HepG2 (cell line): ENCODE measurements around the gene RPS5. TPM values are rescaled to one million over a fixed set of nuclear protein-coding genes. Genes with fewer than 3 reads are reported as not detected.

Experiments
- FOXC1 ChIP-seq: sonication (generic); formaldehyde crosslinking; IDR thresholded peaks from 2 replicates; pipeline ENCODE4 v1.8.0; 2022; ENCODE audit warnings: mild to moderate bottlenecking, missing genetic modification reagents, borderline replicate concordance
- NPAS2 ChIP-seq: sonication (generic); formaldehyde crosslinking; IDR thresholded peaks from 2 replicates; pipeline ENCODE4 v1.8.0; 2022; ENCODE audit warnings: mild to moderate bottlenecking, missing genetic modification reagents, borderline replicate concordance
- RFXAP ChIP-seq: sonication (generic); formaldehyde crosslinking; IDR thresholded peaks from 2 replicates; pipeline ENCODE4 v1.4.0; 2020; ENCODE audit warnings: missing genetic modification reagents, borderline replicate concordance
- SKI ChIP-seq: fragments of 450-650 bp; IDR thresholded peaks from one replicate; pipeline ENCODE4 v1.6.1; 2018; ENCODE audit warnings: mild to moderate bottlenecking; ENCODE audit not compliant: partially characterized antibody
- SOX5 ChIP-seq: IDR thresholded peaks from 2 replicates; pipeline ENCODE4 v1.6.1; 2016; ENCODE audit warnings: borderline replicate concordance
- SP4 ChIP-seq: sonication (generic); formaldehyde crosslinking; IDR thresholded peaks from 2 replicates; pipeline ENCODE4 v1.8.1; 2023; ENCODE audit warnings: mild to moderate bottlenecking, missing genetic modification reagents
- TFDP1 ChIP-seq: IDR thresholded peaks from 2 replicates; pipeline ENCODE4 v1.6.1; 2016; ENCODE audit warnings: missing compliant biosample characterization, missing genetic modification reagents, borderline replicate concordance
- TRIM24 ChIP-seq: sonication (generic); formaldehyde crosslinking; IDR thresholded peaks from 2 replicates; pipeline ENCODE4 v1.8.0; 2022; ENCODE audit warnings: mild to moderate bottlenecking, missing genetic modification reagents
- ZKSCAN1 ChIP-seq: fragments of 150-350 bp; IDR thresholded peaks from 2 replicates; pipeline ENCODE4 v1.6.1; 2014; ENCODE audit warnings: low read length
- ZNF441 ChIP-seq: sonication (generic); formaldehyde crosslinking; IDR thresholded peaks from 2 replicates; pipeline ENCODE4 v1.7.0; 2021; ENCODE audit warnings: missing genetic modification reagents, borderline replicate concordance
- ZNF629 ChIP-seq: sonication (generic); formaldehyde crosslinking; conservative IDR thresholded peaks from 2 replicates; pipeline ENCODE4 v1.5.0; 2020; ENCODE audit warnings: missing genetic modification reagents
- ZNF713 ChIP-seq: sonication (generic); formaldehyde crosslinking; IDR thresholded peaks from 2 replicates; pipeline ENCODE4 v1.4.0; 2020; ENCODE audit warnings: mild to moderate bottlenecking, missing genetic modification reagents
- ZNF772 ChIP-seq: sonication (generic); formaldehyde crosslinking; IDR thresholded peaks from 2 replicates; pipeline ENCODE4 v1.5.0; 2020; ENCODE audit warnings: mild to moderate bottlenecking, missing genetic modification reagents
- ZNF83 ChIP-seq: sonication (generic); formaldehyde crosslinking; IDR thresholded peaks from 2 replicates; pipeline ENCODE4 v1.4.0; 2020; ENCODE audit warnings: missing genetic modification reagents, mild to moderate bottlenecking, borderline replicate concordance
- polyA plus RNA-seq, 8 experiments: library from polyadenylated mRNA; depleted of rRNA in 3 of 8; stranded (reverse) in 7 of 8; unstranded in 1 of 8; fragments of >200 nt; fragmentation: Illumina TruSeq in 4 of 8; extraction: Trizol in 4 of 8; gene quantifications; 2 replicates each; pipeline versions ENCODE4 v1.2.1 to v1.2.3, GENCODE V29; 2011 to 2016; ENCODE audit warnings: low read depth in 4 of 8, missing spikeins in 1 of 8, mixed read lengths in 1 of 8; ENCODE audit not compliant: insufficient read depth in 1 of 8
- total RNA-seq, 5 experiments: library from RNA; depleted of rRNA; stranded (reverse); fragments of >200 nt; fragmentation: Illumina TruSeq; extraction: Trizol; gene quantifications; 2 replicates each; pipeline ENCODE4 v1.2.3, GENCODE V29; 2016; ENCODE audit warnings: low read depth in 1 of 5
- TF ChIP-seq, protein P1 (sequence below): sonication (generic); formaldehyde crosslinking; IDR thresholded peaks from 2 replicates; pipeline ENCODE4 v1.4.0; 2020; ENCODE audit warnings: missing genetic modification reagents
- TF ChIP-seq, protein P2 (sequence below): sonication (generic); formaldehyde crosslinking; IDR thresholded peaks from 2 replicates; pipeline ENCODE4 v1.5.1; 2020; ENCODE audit warnings: mild to moderate bottlenecking, missing genetic modification reagents, borderline replicate concordance
- TF ChIP-seq, protein P3 (sequence below): sonication (generic); formaldehyde crosslinking; IDR thresholded peaks from 2 replicates; pipeline ENCODE4 v1.4.0; 2020; ENCODE audit warnings: missing genetic modification reagents; ENCODE audit errors: not compliant biosample characterization

The RPS5 gene
- total and polyA plus RNA-seq, 2 of the 13 experiments (the other 11 are each of a cell fraction or from before 2014, with no cell fraction given) = 1,544 to 4,408 TPM

DNA sequence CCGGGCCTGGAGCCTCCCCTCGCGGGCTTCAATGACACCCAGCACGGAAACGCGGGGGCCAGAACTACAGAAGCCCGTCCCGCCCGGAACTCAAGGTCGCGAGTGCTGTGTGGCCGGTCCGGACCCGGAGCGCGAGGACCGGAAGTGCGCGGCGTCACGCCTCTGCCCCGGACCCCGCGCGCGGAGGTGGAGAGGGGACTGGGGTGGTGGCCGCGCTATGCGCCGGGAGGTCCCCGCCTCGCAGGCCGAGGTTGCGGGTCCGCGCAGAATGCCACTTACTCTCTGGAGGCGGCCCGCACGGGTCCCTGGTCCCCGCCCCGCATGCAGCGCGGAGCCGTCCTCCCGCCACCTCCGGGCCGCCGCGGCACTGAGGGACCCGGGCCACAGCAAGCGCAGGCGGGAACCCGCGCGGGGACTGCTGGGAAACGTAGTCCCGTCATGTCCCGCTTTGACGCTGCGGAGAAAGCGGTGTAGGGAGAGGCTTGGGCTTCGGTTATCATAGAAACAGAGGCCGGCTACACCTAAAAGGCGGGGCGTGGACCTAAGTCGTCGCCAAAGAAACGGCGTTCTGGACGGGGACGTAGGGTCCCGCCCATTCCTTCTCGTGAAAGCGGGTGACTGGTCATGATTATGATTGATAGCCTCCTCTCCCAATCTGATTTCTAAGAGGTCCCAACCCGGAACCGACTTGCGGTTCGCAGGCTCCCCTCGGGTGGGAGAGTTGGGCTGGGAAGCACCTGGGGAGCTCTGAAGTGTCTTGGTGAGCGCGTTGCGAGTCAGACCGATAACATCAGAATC, 6.2 kb upstream of the RPS5 start, which contains the start of gene ZNF837 (continued):
- peak; percentile 53; the same call in 1 of the 2 replicates for TF ChIP-seq ZNF629 (CRISPR knock-in tag)
- TF ChIP-seq SKI = peak; percentile 51
- peak; percentile 88 for TF ChIP-seq TFDP1 (CRISPR knock-in tag)
- TF ChIP-seq ZKSCAN1 = no peak
- TF ChIP-seq, protein P1, sequence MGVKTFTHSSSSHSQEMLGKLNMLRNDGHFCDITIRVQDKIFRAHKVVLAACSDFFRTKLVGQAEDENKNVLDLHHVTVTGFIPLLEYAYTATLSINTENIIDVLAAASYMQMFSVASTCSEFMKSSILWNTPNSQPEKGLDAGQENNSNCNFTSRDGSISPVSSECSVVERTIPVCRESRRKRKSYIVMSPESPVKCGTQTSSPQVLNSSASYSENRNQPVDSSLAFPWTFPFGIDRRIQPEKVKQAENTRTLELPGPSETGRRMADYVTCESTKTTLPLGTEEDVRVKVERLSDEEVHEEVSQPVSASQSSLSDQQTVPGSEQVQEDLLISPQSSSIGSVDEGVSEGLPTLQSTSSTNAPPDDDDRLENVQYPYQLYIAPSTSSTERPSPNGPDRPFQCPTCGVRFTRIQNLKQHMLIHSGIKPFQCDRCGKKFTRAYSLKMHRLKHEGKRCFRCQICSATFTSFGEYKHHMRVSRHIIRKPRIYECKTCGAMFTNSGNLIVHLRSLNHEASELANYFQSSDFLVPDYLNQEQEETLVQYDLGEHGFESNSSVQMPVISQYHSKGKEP (CRISPR knock-in tag) = no peak; the same call in 1 of the 2 replicates
- 0 out of 2 replicates have a peak, but pooled peaks have one; percentile 33 for TF ChIP-seq ZNF441 (CRISPR knock-in tag)
- TF ChIP-seq ZNF713 (CRISPR knock-in tag) = 0 out of 2 replicates have a peak, but pooled peaks have one; percentile 37
- peak; percentile 74 for TF ChIP-seq ZNF772
- peak; percentile 82 for TF ChIP-seq SP4 (CRISPR knock-in tag)
- TF ChIP-seq NPAS2 (CRISPR knock-in tag) = no peak
- TF ChIP-seq ZNF83 (CRISPR knock-in tag) = no peak
- peak; percentile 34 for TF ChIP-seq SOX5
- TF ChIP-seq RFXAP (CRISPR knock-in tag) = peak; percentile 71; the same call in 1 of the 2 replicates
- TF ChIP-seq, protein P2, sequence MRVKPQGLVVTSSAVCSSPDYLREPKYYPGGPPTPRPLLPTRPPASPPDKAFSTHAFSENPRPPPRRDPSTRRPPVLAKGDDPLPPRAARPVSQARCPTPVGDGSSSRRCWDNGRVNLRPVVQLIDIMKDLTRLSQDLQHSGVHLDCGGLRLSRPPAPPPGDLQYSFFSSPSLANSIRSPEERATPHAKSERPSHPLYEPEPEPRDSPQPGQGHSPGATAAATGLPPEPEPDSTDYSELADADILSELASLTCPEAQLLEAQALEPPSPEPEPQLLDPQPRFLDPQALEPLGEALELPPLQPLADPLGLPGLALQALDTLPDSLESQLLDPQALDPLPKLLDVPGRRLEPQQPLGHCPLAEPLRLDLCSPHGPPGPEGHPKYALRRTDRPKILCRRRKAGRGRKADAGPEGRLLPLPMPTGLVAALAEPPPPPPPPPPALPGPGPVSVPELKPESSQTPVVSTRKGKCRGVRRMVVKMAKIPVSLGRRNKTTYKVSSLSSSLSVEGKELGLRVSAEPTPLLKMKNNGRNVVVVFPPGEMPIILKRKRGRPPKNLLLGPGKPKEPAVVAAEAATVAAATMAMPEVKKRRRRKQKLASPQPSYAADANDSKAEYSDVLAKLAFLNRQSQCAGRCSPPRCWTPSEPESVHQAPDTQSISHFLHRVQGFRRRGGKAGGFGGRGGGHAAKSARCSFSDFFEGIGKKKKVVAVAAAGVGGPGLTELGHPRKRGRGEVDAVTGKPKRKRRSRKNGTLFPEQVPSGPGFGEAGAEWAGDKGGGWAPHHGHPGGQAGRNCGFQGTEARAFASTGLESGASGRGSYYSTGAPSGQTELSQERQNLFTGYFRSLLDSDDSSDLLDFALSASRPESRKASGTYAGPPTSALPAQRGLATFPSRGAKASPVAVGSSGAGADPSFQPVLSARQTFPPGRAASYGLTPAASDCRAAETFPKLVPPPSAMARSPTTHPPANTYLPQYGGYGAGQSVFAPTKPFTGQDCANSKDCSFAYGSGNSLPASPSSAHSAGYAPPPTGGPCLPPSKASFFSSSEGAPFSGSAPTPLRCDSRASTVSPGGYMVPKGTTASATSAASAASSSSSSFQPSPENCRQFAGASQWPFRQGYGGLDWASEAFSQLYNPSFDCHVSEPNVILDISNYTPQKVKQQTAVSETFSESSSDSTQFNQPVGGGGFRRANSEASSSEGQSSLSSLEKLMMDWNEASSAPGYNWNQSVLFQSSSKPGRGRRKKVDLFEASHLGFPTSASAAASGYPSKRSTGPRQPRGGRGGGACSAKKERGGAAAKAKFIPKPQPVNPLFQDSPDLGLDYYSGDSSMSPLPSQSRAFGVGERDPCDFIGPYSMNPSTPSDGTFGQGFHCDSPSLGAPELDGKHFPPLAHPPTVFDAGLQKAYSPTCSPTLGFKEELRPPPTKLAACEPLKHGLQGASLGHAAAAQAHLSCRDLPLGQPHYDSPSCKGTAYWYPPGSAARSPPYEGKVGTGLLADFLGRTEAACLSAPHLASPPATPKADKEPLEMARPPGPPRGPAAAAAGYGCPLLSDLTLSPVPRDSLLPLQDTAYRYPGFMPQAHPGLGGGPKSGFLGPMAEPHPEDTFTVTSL (CRISPR knock-in tag) = no peak
- TF ChIP-seq TRIM24 (CRISPR knock-in tag) = no peak
- TF ChIP-seq FOXC1 (CRISPR knock-in tag) = peak; percentile 87
- TF ChIP-seq, protein P3, sequence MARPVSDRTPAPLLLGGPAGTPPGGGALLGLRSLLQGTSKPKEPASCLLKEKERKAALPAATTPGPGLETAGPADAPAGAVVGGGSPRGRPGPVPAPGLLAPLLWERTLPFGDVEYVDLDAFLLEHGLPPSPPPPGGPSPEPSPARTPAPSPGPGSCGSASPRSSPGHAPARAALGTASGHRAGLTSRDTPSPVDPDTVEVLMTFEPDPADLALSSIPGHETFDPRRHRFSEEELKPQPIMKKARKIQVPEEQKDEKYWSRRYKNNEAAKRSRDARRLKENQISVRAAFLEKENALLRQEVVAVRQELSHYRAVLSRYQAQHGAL = no peak
